Measurements from ENCODE around the gene PLCB4.

The PLCB4 gene

GRCh38 chr20:9390441-9390840 lies 321.6 kb downstream of the PLCB4 start:
- in situ Hi-C loops (cut with HindIII; ENCODE audit: low sequenced_read_pairs), result no loop called here

- in situ Hi-C loops (cut with HindIII; ENCODE audit: low sequenced_read_pairs), result no loop called here
These were observed 324.3 kb downstream of the PLCB4 start for GRCh38 chr20:9392892-9393857.

- in situ Hi-C loops (cut with HindIII; ENCODE audit: low sequenced_read_pairs), result no loop called here
These were observed 327.1 kb downstream of the PLCB4 start for GRCh38 chr20:9395971-9396370.

- in situ Hi-C loops (cut with HindIII; ENCODE audit: low sequenced_read_pairs), result no loop called here
These were observed 329.0 kb downstream of the PLCB4 start for GRCh38 chr20:9397928-9398327.

GRCh38 chr20:9398882-9399281 lies 330.0 kb downstream of the PLCB4 start:
- in situ Hi-C loops (cut with HindIII; ENCODE audit: low sequenced_read_pairs), result no loop called here

- in situ Hi-C loops (cut with HindIII; ENCODE audit: low sequenced_read_pairs), result no loop called here
These were observed 330.4 kb downstream of the PLCB4 start for GRCh38 chr20:9399322-9399721.

- in situ Hi-C loops (cut with HindIII; ENCODE audit: low sequenced_read_pairs), result no loop called here
These were observed 331.5 kb downstream of the PLCB4 start for GRCh38 chr20:9400171-9401025.

GRCh38 chr20:9401371-9401770 lies 332.5 kb downstream of the PLCB4 start:
- in situ Hi-C loops (cut with HindIII; ENCODE audit: low sequenced_read_pairs), result no loop called here

- in situ Hi-C loops (cut with HindIII; ENCODE audit: low sequenced_read_pairs), result no loop called here
These were observed 333.3 kb downstream of the PLCB4 start for GRCh38 chr20:9402141-9402540.

GRCh38 chr20:9402546-9402945 lies 333.7 kb downstream of the PLCB4 start:
- in situ Hi-C loops (cut with HindIII; ENCODE audit: low sequenced_read_pairs), result no loop called here

- in situ Hi-C loops (cut with HindIII; ENCODE audit: low sequenced_read_pairs), result no loop called here
These were observed 334.6 kb downstream of the PLCB4 start for GRCh38 chr20:9403448-9403847.

- in situ Hi-C loops (cut with HindIII; ENCODE audit: low sequenced_read_pairs), result no loop called here
These were observed 339.0 kb downstream of the PLCB4 start for GRCh38 chr20:9407805-9408421.

GRCh38 chr20:9408422-9409300 lies 339.8 kb downstream of the PLCB4 start:
- in situ Hi-C loops (cut with HindIII; ENCODE audit: low sequenced_read_pairs), result no loop called here

- in situ Hi-C loops (cut with HindIII; ENCODE audit: low sequenced_read_pairs), result no loop called here
These were observed 340.5 kb downstream of the PLCB4 start for GRCh38 chr20:9409352-9409751.

- in situ Hi-C loops (cut with HindIII; ENCODE audit: low sequenced_read_pairs), result no loop called here
These were observed 341.1 kb downstream of the PLCB4 start for GRCh38 chr20:9409981-9410380.

GRCh38 chr20:9411833-9412232 lies 342.9 kb downstream of the PLCB4 start:
- in situ Hi-C loops (cut with HindIII; ENCODE audit: low sequenced_read_pairs), result no loop called here

- in situ Hi-C loops (cut with HindIII; ENCODE audit: low sequenced_read_pairs), result no loop called here
These were observed 343.4 kb downstream of the PLCB4 start for GRCh38 chr20:9412309-9412708.

- in situ Hi-C loops (cut with HindIII; ENCODE audit: low sequenced_read_pairs), result no loop called here
These were observed 344.1 kb downstream of the PLCB4 start for GRCh38 chr20:9413001-9413400.

- in situ Hi-C loops (cut with HindIII; ENCODE audit: low sequenced_read_pairs), result no loop called here
These were observed 346.5 kb downstream of the PLCB4 start for GRCh38 chr20:9415426-9415825.

- in situ Hi-C loops (cut with HindIII; ENCODE audit: low sequenced_read_pairs), result no loop called here
These were observed 347.5 kb downstream of the PLCB4 start for GRCh38 chr20:9416421-9416820.

All from DLD1 (cell line).